Activated naive CD8-positive, alpha-beta T cell treated with anti-CD3 and anti-CD28 coated beads for 36 hours (primary cell): Measurements from ENCODE around the gene HLA-DQA1. TPM values are rescaled to one million over a fixed set of nuclear protein-coding genes. Genes with fewer than 3 reads are reported as not detected.
"Not testable (repeated sequence)": the region's sequence is repeated elsewhere in the genome, so short reads cannot be mapped to it uniquely, and the experiment has no call there.

Source experiments
- DNase-seq: peaks from one replicate; pipeline ENCODE4 v3.0.0; 2021
- H3K27ac Mint-ChIP-seq: one replicate; pipeline ENCODE4 v1.8.0; 2022; ENCODE audit warnings: mild to moderate bottlenecking, moderate library complexity, mixed read lengths
- H3K27me3 Mint-ChIP-seq: one replicate; pipeline ENCODE4 v1.8.0; 2022; ENCODE audit warnings: mild to moderate bottlenecking, mixed read lengths
- H3K36me3 Mint-ChIP-seq: one replicate; pipeline ENCODE4 v1.8.0; 2021; ENCODE audit warnings: mild to moderate bottlenecking, mixed read lengths
- H3K4me1 Mint-ChIP-seq: one replicate; pipeline ENCODE4 v1.8.0; 2021; ENCODE audit warnings: mixed read lengths
- H3K4me3 Mint-ChIP-seq: one replicate; pipeline ENCODE4 v1.8.0; 2022; ENCODE audit warnings: mild to moderate bottlenecking, moderate library complexity, mixed read lengths
- H3K9me3 Mint-ChIP-seq: one replicate; pipeline ENCODE4 v1.8.0; 2022; ENCODE audit warnings: mixed read lengths
- total RNA-seq, 2 experiments: library from RNA; stranded (reverse); gene quantifications; one replicate each; pipeline ENCODE4 v1.2.3, GENCODE V29; 2021

HLA-DQA1 gene
- total RNA-seq = 1 to 10 TPM; 4.4 to 5.3 TPM

GRCh38 chr6:32637219-32637880, at the start of gene HLA-DQA1:
Gene HLA-DQA1 (plus strand): TSS chr6:32637406. CDS start chr6:32637459, 53 bp downstream.
- Mint-ChIP-seq H3K27ac (peak within 1 kb of the TSS; percentile 65), H3K9me3 (no peaks in the 10 kb centered on the region), H3K4me1 (peaks cover 18% of the 10 kb centered on the region), H3K27me3 (peaks cover 31% of the 10 kb centered on the region), H3K4me3 (peak within 1 kb of the TSS; percentile 47), H3K36me3 (peaks cover 2% of the 10 kb centered on the region)
- DNase-seq = no peak

GRCh38 chr6:32588156-32588555, 49.0 kb upstream of the HLA-DQA1 start:
- Mint-ChIP-seq H3K4me1 (peaks cover 2% of the 10 kb centered on the region), H3K27ac (peak overlapping the region; percentile 18), H3K36me3 (no peaks in the 10 kb centered on the region), H3K27me3 (peaks cover 14% of the 10 kb centered on the region), H3K9me3 (no peaks in the 10 kb centered on the region), H3K4me3 (peak overlapping the region; percentile 26)
- DNase-seq = no peak

- peak within 1 kb of the TSS; percentile 53 for H3K4me3 Mint-ChIP-seq
- H3K4me1 Mint-ChIP-seq = peaks cover 2% of the 10 kb centered on the region
- peaks cover 14% of the 10 kb centered on the region for H3K27me3 Mint-ChIP-seq
- H3K9me3 Mint-ChIP-seq = no peaks in the 10 kb centered on the region
- no peaks in the 10 kb centered on the region for H3K36me3 Mint-ChIP-seq
- no peak for DNase-seq
- H3K27ac Mint-ChIP-seq = peak within 1 kb of the TSS; percentile 1
Measured at GRCh38 chr6:32589596-32590449, 47.4 kb upstream of the HLA-DQA1 start, which contains the start of gene HLA-DRB1. Gene HLA-DRB1 (minus strand): TSS chr6:32589848. CDS start chr6:32589742, 106 bp downstream.

- H3K36me3 Mint-ChIP-seq, H3K27ac Mint-ChIP-seq, H3K9me3 Mint-ChIP-seq, H3K4me3 Mint-ChIP-seq, H3K4me1 Mint-ChIP-seq, DNase-seq: not testable (repeated sequence)
- H3K27me3 Mint-ChIP-seq = peaks cover 14% of the 10 kb centered on the region
Measured at GRCh38 chr6:32590713-32591112, 46.5 kb upstream of the HLA-DQA1 start.

GRCh38 chr6:32597024-32597423, 40.2 kb upstream of the HLA-DQA1 start:
- no peaks in the 10 kb centered on the region for H3K27me3 Mint-ChIP-seq
- H3K9me3 Mint-ChIP-seq = peaks cover 7% of the 10 kb centered on the region
- DNase-seq = no peak
- no peak overlapping the region for H3K4me3 Mint-ChIP-seq
- no peak overlapping the region for H3K27ac Mint-ChIP-seq
- no peaks in the 10 kb centered on the region for H3K36me3 Mint-ChIP-seq
- no peaks in the 10 kb centered on the region for H3K4me1 Mint-ChIP-seq

- Mint-ChIP-seq H3K27ac (no peak overlapping the region), H3K36me3 (peaks cover 15% of the 10 kb centered on the region), H3K4me3 (no peak overlapping the region), H3K27me3 (no peaks in the 10 kb centered on the region), H3K9me3 (peaks cover 23% of the 10 kb centered on the region), H3K4me1 (peaks cover 7% of the 10 kb centered on the region)
- no peak for DNase-seq
Measured at GRCh38 chr6:32602383-32602782, 34.8 kb upstream of the HLA-DQA1 start.

GRCh38 chr6:32603222-32603621, 34.0 kb upstream of the HLA-DQA1 start:
- no peak overlapping the region for H3K4me3 Mint-ChIP-seq
- peaks cover 15% of the 10 kb centered on the region for H3K36me3 Mint-ChIP-seq
- peaks cover 15% of the 10 kb centered on the region for H3K4me1 Mint-ChIP-seq
- DNase-seq = no peak
- H3K9me3 Mint-ChIP-seq = peaks cover 23% of the 10 kb centered on the region
- no peaks in the 10 kb centered on the region for H3K27me3 Mint-ChIP-seq
- peak overlapping the region; percentile 77 for H3K27ac Mint-ChIP-seq

- peaks cover 18% of the 10 kb centered on the region for H3K4me1 Mint-ChIP-seq
- H3K27me3 Mint-ChIP-seq = no peaks in the 10 kb centered on the region
- peak overlapping the region; percentile 82 for H3K27ac Mint-ChIP-seq
- H3K4me3 Mint-ChIP-seq = peak overlapping the region; percentile 44
- peaks cover 22% of the 10 kb centered on the region for H3K9me3 Mint-ChIP-seq
- no peak for DNase-seq
- peaks cover 15% of the 10 kb centered on the region for H3K36me3 Mint-ChIP-seq
Measured at GRCh38 chr6:32603888-32604287, 33.3 kb upstream of the HLA-DQA1 start.

- Mint-ChIP-seq H3K27me3 (no peaks in the 10 kb centered on the region), H3K36me3 (peaks cover 15% of the 10 kb centered on the region), H3K27ac (peak overlapping the region; percentile 82), H3K4me1 (peaks cover 18% of the 10 kb centered on the region), H3K4me3 (peak overlapping the region; percentile 44), H3K9me3 (peaks cover 20% of the 10 kb centered on the region)
- DNase-seq = no peak
Measured at GRCh38 chr6:32604434-32604877, 32.8 kb upstream of the HLA-DQA1 start.

- H3K9me3 Mint-ChIP-seq = peaks cover 15% of the 10 kb centered on the region
- H3K4me3 Mint-ChIP-seq = no peak overlapping the region
- H3K27ac Mint-ChIP-seq = peak overlapping the region; percentile 22
- DNase-seq = no peak
- H3K36me3 Mint-ChIP-seq = peaks cover 16% of the 10 kb centered on the region
- no peaks in the 10 kb centered on the region for H3K27me3 Mint-ChIP-seq
- peaks cover 21% of the 10 kb centered on the region for H3K4me1 Mint-ChIP-seq
Measured at GRCh38 chr6:32607263-32607987, 29.8 kb upstream of the HLA-DQA1 start.

- Mint-ChIP-seq H3K27ac (peak overlapping the region; percentile 10), H3K27me3 (no peaks in the 10 kb centered on the region), H3K4me1 (peaks cover 21% of the 10 kb centered on the region), H3K9me3 (peaks cover 10% of the 10 kb centered on the region), H3K4me3 (no peak overlapping the region), H3K36me3 (peaks cover 10% of the 10 kb centered on the region)
- DNase-seq = no peak
Measured at GRCh38 chr6:32607988-32608298, 29.3 kb upstream of the HLA-DQA1 start.

- DNase-seq = no peak
- H3K4me1 Mint-ChIP-seq = peaks cover 19% of the 10 kb centered on the region
- peak overlapping the region; percentile 10 for H3K27ac Mint-ChIP-seq
- H3K27me3 Mint-ChIP-seq = no peaks in the 10 kb centered on the region
- H3K9me3 Mint-ChIP-seq = peaks cover 6% of the 10 kb centered on the region
- no peak overlapping the region for H3K4me3 Mint-ChIP-seq
- peaks cover 6% of the 10 kb centered on the region for H3K36me3 Mint-ChIP-seq
Measured at GRCh38 chr6:32608362-32608761, 28.8 kb upstream of the HLA-DQA1 start.

GRCh38 chr6:32609391-32609730, 27.8 kb upstream of the HLA-DQA1 start:
- Mint-ChIP-seq H3K27me3 (no peaks in the 10 kb centered on the region), H3K9me3 (peaks cover 2% of the 10 kb centered on the region), H3K4me3 (peak overlapping the region; percentile 16), H3K27ac (no peak overlapping the region), H3K36me3 (peaks cover 2% of the 10 kb centered on the region), H3K4me1 (peaks cover 15% of the 10 kb centered on the region)
- DNase-seq = no peak

GRCh38 chr6:32609731-32610640, 27.2 kb upstream of the HLA-DQA1 start:
- Mint-ChIP-seq H3K27me3 (no peaks in the 10 kb centered on the region), H3K27ac (no peak overlapping the region), H3K4me3 (no peak overlapping the region)

More at GRCh38 chr6:32609731-32610640, 27.2 kb upstream of the HLA-DQA1 start:
- Mint-ChIP-seq H3K36me3 (peaks cover 2% of the 10 kb centered on the region), H3K9me3 (peaks cover 2% of the 10 kb centered on the region), H3K4me1 (peaks cover 15% of the 10 kb centered on the region)
- DNase-seq = peak; percentile 46
